B cell (primary cell): ENCODE measurements around the gene PRDM10.

Source experiments
- EZH2 ChIP-seq: IDR thresholded peaks from 2 replicates; pipeline ENCODE4 v1.6.1; 2012; ENCODE audit warnings: borderline replicate concordance, low read depth, mild to moderate bottlenecking, moderate library complexity, low read length; ENCODE audit not compliant: insufficient read depth, poor library complexity, severe bottlenecking
- TF ChIP-seq, protein P1 (sequence below): fragments of 200-600 bp; IDR thresholded peaks from one replicate; pipeline ENCODE4 v1.8.0; 2022; ENCODE audit warnings: antibody characterized with exemption, mild to moderate bottlenecking

GRCh38 chr11:129974237-129974636 is 28.4 kb downstream of the PRDM10 start:
- TF ChIP-seq, protein P1, sequence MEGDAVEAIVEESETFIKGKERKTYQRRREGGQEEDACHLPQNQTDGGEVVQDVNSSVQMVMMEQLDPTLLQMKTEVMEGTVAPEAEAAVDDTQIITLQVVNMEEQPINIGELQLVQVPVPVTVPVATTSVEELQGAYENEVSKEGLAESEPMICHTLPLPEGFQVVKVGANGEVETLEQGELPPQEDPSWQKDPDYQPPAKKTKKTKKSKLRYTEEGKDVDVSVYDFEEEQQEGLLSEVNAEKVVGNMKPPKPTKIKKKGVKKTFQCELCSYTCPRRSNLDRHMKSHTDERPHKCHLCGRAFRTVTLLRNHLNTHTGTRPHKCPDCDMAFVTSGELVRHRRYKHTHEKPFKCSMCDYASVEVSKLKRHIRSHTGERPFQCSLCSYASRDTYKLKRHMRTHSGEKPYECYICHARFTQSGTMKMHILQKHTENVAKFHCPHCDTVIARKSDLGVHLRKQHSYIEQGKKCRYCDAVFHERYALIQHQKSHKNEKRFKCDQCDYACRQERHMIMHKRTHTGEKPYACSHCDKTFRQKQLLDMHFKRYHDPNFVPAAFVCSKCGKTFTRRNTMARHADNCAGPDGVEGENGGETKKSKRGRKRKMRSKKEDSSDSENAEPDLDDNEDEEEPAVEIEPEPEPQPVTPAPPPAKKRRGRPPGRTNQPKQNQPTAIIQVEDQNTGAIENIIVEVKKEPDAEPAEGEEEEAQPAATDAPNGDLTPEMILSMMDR = no peak
- no peak for TF ChIP-seq EZH2
